Liver (tissue), 9 donors: ENCODE data around the gene DPM1. TPM values are rescaled to one million over a fixed set of nuclear protein-coding genes. Genes with fewer than 3 reads are reported as not detected.

Source experiments
- DNase-seq: peaks from one replicate; pipeline ENCODE4 v3.0.0-alpha.2; 2017; ENCODE audit warnings: low spot score
- H3K27ac ChIP-seq, 2 donors: one replicate each; pipeline ENCODE4 v1.7.0; 2013; ENCODE audit warnings: inconsistent platforms in 2 of 2, low read length in 2 of 2, control low read depth in 1 of 2, low read depth in 1 of 2, mild to moderate bottlenecking in 1 of 2
- H3K27me3 ChIP-seq, 4 donors: one replicate each; pipeline versions ENCODE4 v1.6.1 to v1.7.0; 2013; ENCODE audit warnings: low read length in 3 of 4, inconsistent platforms in 1 of 4, mild to moderate bottlenecking in 1 of 4, moderate library complexity in 1 of 4; ENCODE audit not compliant: control insufficient read depth in 4 of 4, insufficient read depth in 4 of 4
- H3K36me3 ChIP-seq, 4 donors: one replicate each; pipeline versions ENCODE4 v1.6.1 to v1.7.0; 2013; ENCODE audit warnings: low read length in 3 of 4, mild to moderate bottlenecking in 3 of 4, low read depth in 1 of 4, moderate library complexity in 1 of 4; ENCODE audit not compliant: control insufficient read depth in 4 of 4, insufficient read depth in 3 of 4
- H3K4me1 ChIP-seq, 4 donors: one replicate each; pipeline versions ENCODE4 v1.6.1 to v1.7.0; 2013; ENCODE audit warnings: low read length in 3 of 4, mild to moderate bottlenecking in 3 of 4, moderate library complexity in 1 of 4; ENCODE audit not compliant: control insufficient read depth in 4 of 4, insufficient read depth in 4 of 4
- H3K4me3 ChIP-seq, 3 donors: one replicate each; pipeline versions ENCODE4 v1.6.1 to v1.7.0; 2013; ENCODE audit warnings: low read length in 3 of 3, control low read depth in 1 of 3, low read depth in 1 of 3, mild to moderate bottlenecking in 1 of 3
- H3K9ac ChIP-seq, 2 donors: one replicate each; pipeline ENCODE4 v1.7.0; 2013; ENCODE audit warnings: low read length in 2 of 2, mild to moderate bottlenecking in 2 of 2, moderate library complexity in 2 of 2, control low read depth in 1 of 2, low read depth in 1 of 2
- H3K9me3 ChIP-seq, 4 donors: one replicate each; pipeline versions ENCODE4 v1.6.1 to v1.7.0; 2013; ENCODE audit warnings: low read length in 3 of 4; ENCODE audit not compliant: control insufficient read depth in 4 of 4
- ATF3 ChIP-seq: IDR thresholded peaks from 2 replicates; pipeline ENCODE4 v1.6.1; 2016; ENCODE audit warnings: antibody characterized with exemption
- CTCF ChIP-seq: fragments of 150-350 bp; IDR thresholded peaks from 2 replicates; pipeline ENCODE4 v1.5.1; 2017; ENCODE audit warnings: improper control_type of control experiment, low read depth, low read length; ENCODE audit not compliant: missing input control
- EGR1 ChIP-seq, 2 donors: IDR thresholded peaks; 2 replicates each; pipeline ENCODE4 v1.6.1; 2016 to 2018; ENCODE audit warnings: antibody characterized with exemption in 2 of 2, low read depth in 2 of 2
- FOXA1 ChIP-seq: IDR thresholded peaks from 2 replicates; pipeline ENCODE4 v1.6.1; 2016; ENCODE audit warnings: antibody characterized with exemption
- FOXA2 ChIP-seq: IDR thresholded peaks from 2 replicates; pipeline ENCODE4 v1.6.1; 2016; ENCODE audit warnings: antibody characterized with exemption
- GABPA ChIP-seq, 2 donors: IDR thresholded peaks in 1 of 2; conservative IDR thresholded peaks in 1 of 2; 2 replicates each; pipeline ENCODE4 v1.6.1; 2016; ENCODE audit warnings: antibody characterized with exemption in 2 of 2, mild to moderate bottlenecking in 1 of 2, moderate library complexity in 1 of 2
- HNF4A ChIP-seq, 2 donors: conservative IDR thresholded peaks; 2 replicates each; pipeline ENCODE4 v1.6.1; 2016; ENCODE audit warnings: antibody characterized with exemption in 2 of 2, mild to moderate bottlenecking in 2 of 2
- HNF4G ChIP-seq: IDR thresholded peaks from 2 replicates; pipeline ENCODE4 v1.6.1; 2016; ENCODE audit warnings: antibody characterized with exemption
- JUND ChIP-seq, 2 donors: IDR thresholded peaks; 2 replicates each; pipeline ENCODE4 v1.6.1; 2016; ENCODE audit warnings: antibody characterized with exemption in 2 of 2
- NR2F2 ChIP-seq: IDR thresholded peaks from 2 replicates; pipeline ENCODE4 v1.6.1; 2016; ENCODE audit warnings: antibody characterized with exemption
- RAD21 ChIP-seq, 2 donors: IDR thresholded peaks; 2 replicates each; pipeline ENCODE4 v1.6.1; 2016; ENCODE audit warnings: antibody characterized with exemption in 2 of 2, mild to moderate bottlenecking in 2 of 2
- REST ChIP-seq: IDR thresholded peaks from 2 replicates; pipeline ENCODE4 v1.6.1; 2016; ENCODE audit warnings: antibody characterized with exemption, mild to moderate bottlenecking
- RXRA ChIP-seq, 2 donors: IDR thresholded peaks; 2 replicates each; pipeline ENCODE4 v1.6.1; 2017 to 2018; ENCODE audit warnings: antibody characterized with exemption in 2 of 2, mild to moderate bottlenecking in 1 of 2
- SP1 ChIP-seq: IDR thresholded peaks from 2 replicates; pipeline ENCODE4 v1.6.1; 2018; ENCODE audit warnings: antibody characterized with exemption, mild to moderate bottlenecking
- TAF1 ChIP-seq: conservative IDR thresholded peaks from 2 replicates; pipeline ENCODE4 v1.6.1; 2016; ENCODE audit warnings: antibody characterized with exemption, mild to moderate bottlenecking
- YY1 ChIP-seq: IDR thresholded peaks from 2 replicates; pipeline ENCODE4 v1.6.1; 2016; ENCODE audit warnings: antibody characterized with exemption, mild to moderate bottlenecking
- WGBS: extraction: QIAGEN DNeasy Blood & Tissue Kit; methylation state at CpG from one replicate; pipeline ENCODE4 v1.1.7; 2013; 5-methylcytosine and 5-hydroxymethylcytosine counted together
- polyA plus RNA-seq, 2 donors: library from polyadenylated mRNA; stranded (reverse) in 1 of 2; unstranded in 1 of 2; fragments of 200-250 nt in 1 of 2; fragments of >200 nt in 1 of 2; fragmentation: Nextera tagmentation in 1 of 2; extraction: Ambion mirVana in 1 of 2; gene quantifications; one replicate each; pipeline versions ENCODE4 v1.2.1 to v1.2.3, GENCODE V29; 2013 to 2015
- total RNA-seq, 2 donors: library from RNA; depleted of rRNA; stranded (reverse); fragments of >200 nt; gene quantifications; one replicate each; pipeline ENCODE4 v1.2.3, GENCODE V29; 2014
- TF ChIP-seq, protein P1 (sequence below): IDR thresholded peaks from 2 replicates; pipeline ENCODE4 v1.6.1; 2016; ENCODE audit warnings: antibody characterized with exemption
- TF ChIP-seq, protein P2 (sequence below): IDR thresholded peaks from 2 replicates; pipeline ENCODE4 v1.6.1; 2016; ENCODE audit warnings: antibody characterized with exemption
- donor health status: healthy.
- donor health status: healthy.
- donor health status: healthy.
- donor health status: healthy.
- donor health status: healthy.

DPM1 gene
- total and polyA plus RNA-seq, 4 donors: 27.2 to 42.6 (median 35.2) TPM

DNA sequence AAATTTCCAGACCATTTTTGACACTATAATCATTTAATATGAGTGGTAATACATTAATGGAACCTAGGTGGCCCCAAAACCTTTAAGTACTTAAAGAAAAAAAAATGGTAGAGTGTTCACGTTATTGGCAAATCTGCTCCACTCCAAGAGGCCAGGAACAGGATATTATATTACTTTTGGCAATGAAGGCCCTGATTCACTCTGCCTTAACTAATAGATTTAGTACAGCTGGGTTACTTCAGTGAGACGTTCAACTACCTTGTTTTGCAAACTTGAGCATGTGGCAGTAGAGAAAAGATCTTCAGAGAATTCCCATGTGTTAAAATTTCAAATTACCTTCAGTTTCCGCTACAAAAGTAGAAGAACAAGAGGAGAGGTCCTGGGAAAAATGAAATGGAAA, 39.9 kb downstream of the DPM1 start:
- 66% methylated on average over 3 of the region's 3 CpGs for WGBS
- H3K9ac ChIP-seq: no peak overlapping the region
- no peaks in the 10 kb centered on the region for H3K36me3 ChIP-seq
- no peaks in the 10 kb centered on the region for H3K27me3 ChIP-seq
- H3K4me3 ChIP-seq: no peak overlapping the region
- H3K9me3 ChIP-seq: no peaks in the 10 kb centered on the region
- peaks cover 5 to 28% (median 15%) of the 10 kb centered on the region in 4 donors for H3K4me1 ChIP-seq
- H3K27ac ChIP-seq: no peak overlapping the region
- no peak for DNase-seq
- TF ChIP-seq JUND (IDR thresholded peaks at IDR 0.05) (no peak), YY1 (no peak), FOXA2 (no peak), TAF1 (no peak), RAD21 (IDR thresholded peaks at IDR 0.05) (no peak), REST (no peak), NR2F2 (no peak), SP1 (no peak), HNF4G (no peak), HNF4A (conservative IDR thresholded peaks at IDR 0.05) (no peak), FOXA1 (no peak), RXRA (IDR thresholded peaks at IDR 0.05) (no peak), ATF3 (no peak), CTCF (no peak), GABPA (IDR thresholded peaks at IDR 0.05 in 1 of 2, conservative IDR thresholded peaks at IDR 0.05 in 1 of 2) (no peak), EGR1 (IDR thresholded peaks at IDR 0.05; ENCODE audit: low read depth in 2 of 2) (no peak)
- TF ChIP-seq, protein P1, sequence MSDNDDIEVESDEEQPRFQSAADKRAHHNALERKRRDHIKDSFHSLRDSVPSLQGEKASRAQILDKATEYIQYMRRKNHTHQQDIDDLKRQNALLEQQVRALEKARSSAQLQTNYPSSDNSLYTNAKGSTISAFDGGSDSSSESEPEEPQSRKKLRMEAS: no peak
- TF ChIP-seq, protein P2, sequence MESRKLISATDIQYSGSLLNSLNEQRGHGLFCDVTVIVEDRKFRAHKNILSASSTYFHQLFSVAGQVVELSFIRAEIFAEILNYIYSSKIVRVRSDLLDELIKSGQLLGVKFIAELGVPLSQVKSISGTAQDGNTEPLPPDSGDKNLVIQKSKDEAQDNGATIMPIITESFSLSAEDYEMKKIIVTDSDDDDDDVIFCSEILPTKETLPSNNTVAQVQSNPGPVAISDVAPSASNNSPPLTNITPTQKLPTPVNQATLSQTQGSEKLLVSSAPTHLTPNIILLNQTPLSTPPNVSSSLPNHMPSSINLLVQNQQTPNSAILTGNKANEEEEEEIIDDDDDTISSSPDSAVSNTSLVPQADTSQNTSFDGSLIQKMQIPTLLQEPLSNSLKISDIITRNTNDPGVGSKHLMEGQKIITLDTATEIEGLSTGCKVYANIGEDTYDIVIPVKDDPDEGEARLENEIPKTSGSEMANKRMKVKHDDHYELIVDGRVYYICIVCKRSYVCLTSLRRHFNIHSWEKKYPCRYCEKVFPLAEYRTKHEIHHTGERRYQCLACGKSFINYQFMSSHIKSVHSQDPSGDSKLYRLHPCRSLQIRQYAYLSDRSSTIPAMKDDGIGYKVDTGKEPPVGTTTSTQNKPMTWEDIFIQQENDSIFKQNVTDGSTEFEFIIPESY: no peak
